ENCODE measurements around the gene TACC2. TPM values are rescaled to one million over a fixed set of nuclear protein-coding genes. Genes with fewer than 3 reads are reported as not detected.

Gene TACC2
- total and polyA plus RNA-seq, 2 donors (not counting 1 experiment from before 2014, with no cell fraction given): not detected

GRCh38 chr10:122191936-122192541 lies 203.1 kb downstream of the TACC2 start:
- no peak overlapping the region for H3K4me3 Mint-ChIP-seq
- ChIA-PET CTCF (no interaction called here), POLR2A (no interaction called here)
- H3K9me3 ChIP-seq (ENCODE audit: control extremely low read depth in 1 of 3, control insufficient read depth in 2 of 3, insufficient read depth in 1 of 3, low read length in 2 of 3): no peaks in the 10 kb centered on the region
- ATAC-seq (ENCODE audit: low read depth): no peak
- no peaks in the 10 kb centered on the region for H3K36me3 ChIP-seq (replicated peaks in 1 of 2; ENCODE audit: control extremely low read depth in 1 of 2, control insufficient read depth in 1 of 2, extremely low read depth in 1 of 2, insufficient read depth in 2 of 2, low read length in 1 of 2)
- H3K9me3 Mint-ChIP-seq (ENCODE audit: insufficient read depth): no peaks in the 10 kb centered on the region
- no peak overlapping the region for H3K4me3 ChIP-seq (ENCODE audit: control extremely low read depth in 1 of 5, extremely low read depth in 1 of 5, insufficient read depth in 1 of 5, low read depth in 2 of 5, low read length in 4 of 5)
- no peaks in the 10 kb centered on the region for H3K4me1 Mint-ChIP-seq
- intact Hi-C loops (cut with micrococcal nuclease): no loop called here
- H2AFZ ChIP-seq (ENCODE audit: insufficient read depth, low read depth, low read length, poor library complexity, severe bottlenecking): no peak overlapping the region
- WGBS (ENCODE audit: insufficient coverage): 70% methylated on average over 16 of the region's 18 CpGs
- H3K79me2 ChIP-seq (ENCODE audit: control insufficient read depth, insufficient read depth, low read length): no peaks in the 10 kb centered on the region
- no peak for TF ChIP-seq EZH2 (IDR thresholded peaks at IDR 0.05; ENCODE audit: borderline replicate concordance, insufficient read depth, low read depth, low read length, poor library complexity, severe bottlenecking)
- TF ChIP-seq CTCF (IDR thresholded peaks at IDR 0.05): no peak
- H3K4me1 ChIP-seq (ENCODE audit: control insufficient read depth in 2 of 2, insufficient read depth in 2 of 2, low read length in 2 of 2): no peaks in the 10 kb centered on the region
- no peak for DNase-seq
- no peak overlapping the region for H3K27ac ChIP-seq (ENCODE audit: low read length in 2 of 2)
- H3K27ac Mint-ChIP-seq: no peak overlapping the region
- H3K27me3 ChIP-seq (replicated peaks in 1 of 4; ENCODE audit: control extremely low read depth in 1 of 4, control insufficient read depth in 3 of 4, insufficient read depth in 4 of 4, low read length in 3 of 4): no peaks in the 10 kb centered on the region
- no peaks in the 10 kb centered on the region for H4K20me1 ChIP-seq (ENCODE audit: control insufficient read depth, insufficient read depth, low read length, poor library complexity, severe bottlenecking)
- no peak overlapping the region for H3K4me2 ChIP-seq (replicated peaks; ENCODE audit: low read depth, low read length, poor library complexity, severe bottlenecking)
- no peak overlapping the region for H3K9ac ChIP-seq (ENCODE audit: low read length)
- peaks cover 3% of the 10 kb centered on the region for H3K27me3 Mint-ChIP-seq

- Mint-ChIP-seq H3K4me3 (no peak overlapping the region), H3K27ac (no peak overlapping the region), H3K27me3 (peaks cover 3% of the 10 kb centered on the region), H3K9me3 (ENCODE audit: insufficient read depth) (no peaks in the 10 kb centered on the region), H3K4me1 (no peaks in the 10 kb centered on the region)
- Histone ChIP-seq H3K9ac (ENCODE audit: low read length) (no peak overlapping the region), H2AFZ (ENCODE audit: insufficient read depth, low read depth, low read length, poor library complexity, severe bottlenecking) (no peak overlapping the region), H3K4me1 (ENCODE audit: control insufficient read depth in 2 of 2, insufficient read depth in 2 of 2, low read length in 2 of 2) (no peaks in the 10 kb centered on the region), H3K27me3 (replicated peaks in 1 of 4; ENCODE audit: control extremely low read depth in 1 of 4, control insufficient read depth in 3 of 4, insufficient read depth in 4 of 4, low read length in 3 of 4) (no peaks in the 10 kb centered on the region), H3K4me2 (replicated peaks; ENCODE audit: low read depth, low read length, poor library complexity, severe bottlenecking) (no peak overlapping the region), H4K20me1 (ENCODE audit: control insufficient read depth, insufficient read depth, low read length, poor library complexity, severe bottlenecking) (no peaks in the 10 kb centered on the region), H3K27ac (ENCODE audit: low read length in 2 of 2) (no peak overlapping the region), H3K36me3 (replicated peaks in 1 of 2; ENCODE audit: control extremely low read depth in 1 of 2, control insufficient read depth in 1 of 2, extremely low read depth in 1 of 2, insufficient read depth in 2 of 2, low read length in 1 of 2) (no peaks in the 10 kb centered on the region), H3K79me2 (ENCODE audit: control insufficient read depth, insufficient read depth, low read length) (no peaks in the 10 kb centered on the region), H3K9me3 (ENCODE audit: control extremely low read depth in 1 of 3, control insufficient read depth in 2 of 3, insufficient read depth in 1 of 3, low read length in 2 of 3) (peaks cover 0 to 3% (median 0%) of the 10 kb centered on the region in 3 donors), H3K4me3 (ENCODE audit: control extremely low read depth in 1 of 5, extremely low read depth in 1 of 5, insufficient read depth in 1 of 5, low read depth in 2 of 5, low read length in 4 of 5) (no peak overlapping the region)
- DNase-seq: no peak
- WGBS (ENCODE audit: insufficient coverage): 100% methylated on average over 3 of the region's 9 CpGs
- CTCF ChIA-PET: no interaction called here
- no peak for ATAC-seq (ENCODE audit: low read depth)
- POLR2A ChIA-PET: no interaction called here
- intact Hi-C loops (cut with micrococcal nuclease): no loop called here
- TF ChIP-seq EZH2 (IDR thresholded peaks at IDR 0.05; ENCODE audit: borderline replicate concordance, insufficient read depth, low read depth, low read length, poor library complexity, severe bottlenecking) (no peak), CTCF (IDR thresholded peaks at IDR 0.05) (no peak)
Observed at GRCh38 chr10:122194251-122194650, 205.3 kb downstream of the TACC2 start.

Data from B cell (primary cell).